Stimulated activated naive B cell treated with anti-CD40 and anti-IgM and Interleukin-4, amounts not matched to agents 10 μg/mL and 1 μg/mL and 100 μg/mL, for 72 hours (primary cell): ENCODE results near the gene RBM44.

Source experiments
- ATAC-seq, 2 donors: fragments of 150-1000 bp; cut with Tn5 transposase; replicated peaks; 2 replicates each; pipeline ENCODE4 v1.10.0; 2021; ENCODE audit warnings: moderate library complexity in 1 of 2
- DNase-seq: peaks from one replicate; pipeline ENCODE4 v3.0.0; 2021
- H3K27ac Mint-ChIP-seq: one replicate; pipeline ENCODE4 v1.8.0; 2022; ENCODE audit warnings: mild to moderate bottlenecking, mixed read lengths
- H3K27me3 Mint-ChIP-seq, 2 donors: one replicate each; pipeline ENCODE4 v1.8.0; 2022; ENCODE audit warnings: mixed read lengths in 2 of 2
- H3K36me3 Mint-ChIP-seq, 2 donors: one replicate each; pipeline ENCODE4 v1.8.0; 2022; ENCODE audit warnings: mixed read lengths in 2 of 2, mild to moderate bottlenecking in 1 of 2
- H3K4me1 Mint-ChIP-seq, 2 donors: one replicate each; pipeline ENCODE4 v1.8.0; 2022; ENCODE audit warnings: mixed read lengths in 2 of 2, mild to moderate bottlenecking in 1 of 2
- H3K4me3 Mint-ChIP-seq, 2 donors: one replicate each; pipeline ENCODE4 v1.8.0; 2022; ENCODE audit warnings: mild to moderate bottlenecking in 2 of 2, mixed read lengths in 2 of 2, moderate library complexity in 1 of 2
- H3K9me3 Mint-ChIP-seq, 2 donors: one replicate each; pipeline ENCODE4 v1.8.0; 2022; ENCODE audit warnings: mixed read lengths in 2 of 2, mild to moderate bottlenecking in 1 of 2

Gene RBM44

DNA sequence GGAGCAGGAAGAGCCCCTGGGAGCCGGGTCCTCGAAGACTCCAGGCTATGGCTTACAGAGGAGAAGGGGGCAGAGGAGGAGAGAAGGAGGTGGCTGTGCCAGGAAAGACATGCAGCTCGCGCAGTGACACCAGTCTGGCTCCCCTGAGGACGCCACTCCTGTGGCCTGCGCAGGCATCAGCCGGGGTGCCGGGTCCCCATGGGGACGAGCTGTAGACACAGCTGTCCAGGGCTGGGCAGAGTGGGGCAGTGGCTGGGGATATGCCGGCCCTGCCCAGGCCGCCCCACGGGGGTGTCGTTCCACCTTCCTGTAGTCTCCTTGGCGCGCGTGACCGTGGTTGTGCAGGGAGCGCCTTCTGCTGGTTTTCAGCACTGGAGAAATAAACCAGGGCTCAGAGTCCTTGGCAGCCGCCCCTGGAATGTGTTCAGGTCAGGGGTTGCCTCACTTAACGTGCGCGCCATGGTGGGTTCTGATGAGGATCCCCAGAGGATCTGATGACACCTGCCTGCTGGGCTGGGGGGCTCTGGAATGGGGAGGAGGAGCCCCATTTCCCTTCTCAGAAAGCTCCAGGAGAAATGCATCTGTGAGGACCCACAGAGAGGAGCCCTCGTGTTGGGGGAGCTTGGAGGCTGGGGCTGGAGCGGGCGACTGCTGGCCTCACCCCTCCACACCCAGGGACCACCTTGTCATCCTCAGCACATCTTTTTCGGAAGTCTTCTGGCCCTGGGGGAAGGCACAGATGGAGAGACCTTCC lies 87.5 kb downstream of the RBM44 start:
- ATAC-seq (no peak), DNase-seq (no peak)
- peaks cover 5 to 14% of the 10 kb centered on the region in 2 donors for H3K4me1 Mint-ChIP-seq
- no peaks in the 10 kb centered on the region for H3K36me3 Mint-ChIP-seq
- H3K27me3 Mint-ChIP-seq = no peaks in the 10 kb centered on the region
- H3K9me3 Mint-ChIP-seq = no peaks in the 10 kb centered on the region
- no peak overlapping the region for H3K27ac Mint-ChIP-seq
- no peak overlapping the region for H3K4me3 Mint-ChIP-seq

DNA sequence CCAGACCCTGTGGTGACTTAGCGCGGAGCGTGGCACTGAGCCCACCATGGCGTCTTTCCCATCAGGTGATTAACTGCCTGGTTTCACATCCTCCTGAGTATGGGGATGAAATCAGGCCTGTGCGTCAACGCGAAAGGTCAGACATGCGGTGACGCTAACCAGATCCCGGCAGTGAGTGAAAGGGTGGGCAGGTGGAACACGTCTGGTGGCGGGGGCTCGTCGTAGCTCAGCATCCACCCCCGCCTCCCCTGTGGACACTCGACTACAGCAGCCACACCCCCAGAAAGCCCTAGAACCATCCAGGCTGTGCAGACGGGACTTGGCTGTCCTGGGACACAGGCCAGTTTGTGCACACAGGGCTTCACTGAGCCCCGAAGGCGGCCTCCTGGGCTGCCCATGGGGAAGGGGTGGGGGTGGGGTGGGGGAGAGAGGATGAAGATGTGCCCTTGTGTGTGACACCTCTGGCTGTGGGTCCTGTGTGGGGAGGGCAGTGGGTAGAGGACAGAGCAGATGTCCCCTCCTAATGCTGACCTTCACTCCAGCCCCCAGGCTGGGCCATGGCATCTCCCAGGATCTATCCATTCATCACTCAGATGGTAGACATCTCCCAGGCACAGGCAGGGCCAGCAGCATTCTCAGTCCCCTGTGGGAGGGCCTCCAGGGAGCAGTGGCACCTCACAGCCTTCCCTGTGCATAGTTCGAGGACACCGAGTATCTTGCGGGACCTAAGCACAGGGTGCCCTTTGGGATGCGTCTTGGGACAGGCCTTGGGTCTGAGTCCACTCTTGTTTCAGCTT lies 88.3 kb downstream of the RBM44 start:
- DNase-seq = no peak
- H3K4me1 Mint-ChIP-seq = peaks cover 5 to 19% of the 10 kb centered on the region in 2 donors

DNA sequence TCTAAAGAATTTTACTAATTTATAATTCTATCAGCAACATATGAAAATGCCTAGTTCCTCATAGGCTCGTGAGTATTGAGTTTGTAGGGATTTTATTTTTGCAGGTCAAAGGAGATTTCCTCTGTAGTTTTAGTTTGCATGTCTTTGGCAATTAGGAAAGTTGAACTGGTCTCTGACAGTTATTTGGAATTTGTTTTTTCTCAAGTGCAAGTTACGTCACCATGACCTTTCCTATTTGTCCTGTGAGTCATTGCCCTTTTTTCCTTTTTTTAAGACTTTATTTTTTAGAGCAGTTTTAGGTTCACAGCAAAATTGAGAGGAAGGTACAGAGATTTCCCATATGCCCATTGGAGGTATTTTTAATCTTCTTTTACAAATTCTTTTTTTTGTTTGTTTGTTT lies 89.8 kb downstream of the RBM44 start:
- DNase-seq (no peak), ATAC-seq (peak; percentile 26 to 35)
- peaks cover 8 to 24% of the 10 kb centered on the region in 2 donors for H3K4me1 Mint-ChIP-seq
- no peaks in the 10 kb centered on the region for H3K9me3 Mint-ChIP-seq
- H3K36me3 Mint-ChIP-seq = no peaks in the 10 kb centered on the region
- H3K27me3 Mint-ChIP-seq = no peaks in the 10 kb centered on the region
- no peak overlapping the region for H3K4me3 Mint-ChIP-seq
- no peak overlapping the region for H3K27ac Mint-ChIP-seq

More for the DNA sequence above, 88.3 kb downstream of the RBM44 start:
- ATAC-seq = peak in 1 of 2 donors; percentile 11
- Mint-ChIP-seq H3K27me3 (no peaks in the 10 kb centered on the region), H3K36me3 (no peaks in the 10 kb centered on the region), H3K9me3 (no peaks in the 10 kb centered on the region), H3K4me3 (no peak overlapping the region), H3K27ac (no peak overlapping the region)

DNA sequence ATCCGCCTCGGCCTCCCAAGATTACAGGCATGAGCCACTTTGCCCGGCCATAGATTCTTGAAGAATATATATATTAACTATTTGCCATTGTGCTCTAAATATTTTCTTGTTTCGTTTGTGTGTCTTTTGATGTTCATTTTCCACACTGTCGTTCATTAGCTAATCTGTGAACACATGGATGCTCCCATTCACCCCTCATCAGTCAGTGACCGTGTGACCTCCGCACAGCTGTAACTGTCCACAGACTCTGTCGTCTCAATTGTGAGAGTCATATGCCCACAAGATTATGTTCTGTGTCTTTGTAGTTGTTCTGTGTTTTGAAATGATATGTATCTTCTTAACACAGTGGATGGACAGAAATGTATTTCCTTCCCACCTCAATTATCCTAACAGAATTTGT lies 90.4 kb downstream of the RBM44 start:
- ATAC-seq (no peak), DNase-seq (no peak)
- Mint-ChIP-seq H3K4me1 (peaks cover 8 to 27% of the 10 kb centered on the region in 2 donors), H3K27ac (no peak overlapping the region), H3K9me3 (no peaks in the 10 kb centered on the region), H3K27me3 (no peaks in the 10 kb centered on the region), H3K4me3 (no peak overlapping the region), H3K36me3 (no peaks in the 10 kb centered on the region)

DNA sequence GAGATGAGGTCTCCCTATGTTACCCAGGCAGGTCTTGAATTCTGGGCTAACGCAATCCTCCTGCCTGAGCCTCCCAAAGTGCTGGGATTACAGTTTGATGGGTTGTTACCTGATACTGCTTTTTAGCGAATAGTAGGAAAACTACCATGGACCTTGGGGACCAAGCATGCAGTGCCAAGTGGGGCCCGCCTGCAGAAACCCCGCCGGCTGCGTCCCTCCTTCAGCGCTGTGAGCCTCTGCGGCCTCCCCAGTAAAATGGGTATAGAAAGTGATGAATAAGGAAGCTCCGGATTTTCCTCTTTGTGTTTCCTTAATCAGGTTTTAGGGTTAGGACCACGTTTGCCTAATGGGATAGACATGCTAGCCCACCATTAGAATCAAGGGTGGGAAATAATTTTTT lies 91.2 kb downstream of the RBM44 start:
- H3K36me3 Mint-ChIP-seq = no peaks in the 10 kb centered on the region
- H3K27ac Mint-ChIP-seq = no peak overlapping the region
- DNase-seq = no peak
- H3K4me1 Mint-ChIP-seq = peaks cover 8 to 27% of the 10 kb centered on the region in 2 donors
- H3K4me3 Mint-ChIP-seq = no peak overlapping the region
- no peaks in the 10 kb centered on the region for H3K9me3 Mint-ChIP-seq
- ATAC-seq = no peak
- no peaks in the 10 kb centered on the region for H3K27me3 Mint-ChIP-seq
